DOHH2 (cell line): ENCODE measurements around the gene FRY.

Experiments
- H3F3A ChIP-seq: fragments of 200-600 bp; sonication (generic), shearing (Covaris generic); 2 replicates; pipeline ENCODE4 v1.6.0; 2016; ENCODE audit warnings: antibody characterized with exemption, mild to moderate bottlenecking; ENCODE audit not compliant: control insufficient read depth, insufficient read depth
- H3K27ac ChIP-seq: fragments of 200-600 bp; sonication (generic); 2 replicates; pipeline ENCODE4 v1.5.1; 2014; ENCODE audit warnings: low read depth, mild to moderate bottlenecking, low read length, moderate library complexity
- H3K27me3 ChIP-seq: fragments of 200-600 bp; sonication (generic); 2 replicates; pipeline ENCODE4 v1.6.1; 2014; ENCODE audit warnings: mild to moderate bottlenecking, low read length, mixed read lengths; ENCODE audit not compliant: control insufficient read depth
- H3K36me3 ChIP-seq: fragments of 200-600 bp; sonication (generic); 2 replicates; pipeline ENCODE4 v1.6.1; 2014; ENCODE audit warnings: mild to moderate bottlenecking, low read length, moderate library complexity, mixed read lengths; ENCODE audit not compliant: control insufficient read depth
- H3K4me1 ChIP-seq: fragments of 200-600 bp; sonication (generic); 2 replicates; pipeline ENCODE4 v1.6.1; 2014; ENCODE audit warnings: mild to moderate bottlenecking, low read length, mixed read lengths; ENCODE audit not compliant: control insufficient read depth
- H3K4me2 ChIP-seq: fragments of 200-600 bp; sonication (generic); 2 replicates; pipeline ENCODE4 v1.6.0; 2014; ENCODE audit warnings: mild to moderate bottlenecking, low read length, moderate library complexity
- H3K4me3 ChIP-seq: fragments of 200-600 bp; sonication (generic); 2 replicates; pipeline ENCODE4 v1.5.1; 2014; ENCODE audit warnings: mild to moderate bottlenecking, low read length, mixed read lengths
- H3K79me2 ChIP-seq: fragments of 200-600 bp; sonication (generic); 2 replicates; pipeline ENCODE4 v1.6.1; 2014; ENCODE audit warnings: mild to moderate bottlenecking, low read length, mixed read lengths; ENCODE audit not compliant: control insufficient read depth
- H3K9me2 ChIP-seq: fragments of 200-600 bp; sonication (generic); replicated peaks from 2 replicates; pipeline ENCODE4 v1.6.1; 2014; ENCODE audit warnings: mild to moderate bottlenecking, low read length, mixed read lengths; ENCODE audit not compliant: control insufficient read depth
- H3K9me3 ChIP-seq: fragments of 200-600 bp; sonication (generic); 2 replicates; pipeline ENCODE4 v1.6.1; 2014; ENCODE audit warnings: antibody characterized with exemption, low read length, mixed read lengths; ENCODE audit not compliant: control insufficient read depth, insufficient read depth
- H4K20me1 ChIP-seq: fragments of 200-600 bp; sonication (generic); 2 replicates; pipeline ENCODE4 v1.6.0; 2014; ENCODE audit warnings: low read depth, mild to moderate bottlenecking, antibody characterized with exemption, low read length, moderate library complexity; ENCODE audit not compliant: control insufficient read depth, insufficient read depth
- CTCF ChIP-seq: fragments of 200-600 bp; sonication (generic); IDR thresholded peaks from one replicate; pipeline ENCODE4 v1.5.1; 2014; ENCODE audit warnings: antibody characterized with exemption, mild to moderate bottlenecking, low read depth, low read length; ENCODE audit not compliant: poor library complexity, severe bottlenecking
- EZH2phosphoT487 ChIP-seq: fragments of 200-600 bp; sonication (generic); IDR thresholded peaks from 2 replicates; pipeline ENCODE4 v1.6.1; 2017; ENCODE audit warnings: borderline replicate concordance, mild to moderate bottlenecking, antibody characterized with exemption, low read length, moderate library complexity, mixed read lengths

FRY gene

GRCh38 chr13:32159137-32159869 is 127.7 kb downstream of the FRY start:
- Histone ChIP-seq H3K36me3 (peaks cover 79% of the 10 kb centered on the region), H3K4me1 (peaks cover 2% of the 10 kb centered on the region), H3K79me2 (no peaks in the 10 kb centered on the region), H3K9me2 (no peaks in the 10 kb centered on the region), H3F3A (no peaks in the 10 kb centered on the region), H3K27me3 (no peaks in the 10 kb centered on the region), H3K4me3 (no peak overlapping the region), H4K20me1 (no peaks in the 10 kb centered on the region), H3K4me2 (no peak overlapping the region), H3K27ac (no peak overlapping the region), H3K9me3 (no peaks in the 10 kb centered on the region)
- TF ChIP-seq EZH2phosphoT487 (no peak), CTCF (no peak)

GRCh38 chr13:32162395-32163005 is 130.9 kb downstream of the FRY start:
- H3K27me3 ChIP-seq: no peaks in the 10 kb centered on the region
- no peak overlapping the region for H3K4me3 ChIP-seq
- H3K4me2 ChIP-seq: no peak overlapping the region

GRCh38 chr13:32164622-32165268 is 133.2 kb downstream of the FRY start:
- Histone ChIP-seq H3K27me3 (no peaks in the 10 kb centered on the region), H3K27ac (no peak overlapping the region), H3K4me2 (no peak overlapping the region)

More at GRCh38 chr13:32162395-32163005, 130.9 kb downstream of the FRY start:
- no peaks in the 10 kb centered on the region for H3K9me3 ChIP-seq
- no peak for TF ChIP-seq CTCF
- no peak for TF ChIP-seq EZH2phosphoT487
- H3K4me1 ChIP-seq: peaks cover 14% of the 10 kb centered on the region
- no peaks in the 10 kb centered on the region for H3K9me2 ChIP-seq
- H3K79me2 ChIP-seq: no peaks in the 10 kb centered on the region
- no peaks in the 10 kb centered on the region for H4K20me1 ChIP-seq
- no peaks in the 10 kb centered on the region for H3F3A ChIP-seq
- H3K27ac ChIP-seq: no peak overlapping the region
- peaks cover 79% of the 10 kb centered on the region for H3K36me3 ChIP-seq

More at GRCh38 chr13:32164622-32165268, 133.2 kb downstream of the FRY start:
- Histone ChIP-seq H3K4me3 (no peak overlapping the region), H3K9me2 (no peaks in the 10 kb centered on the region), H3K36me3 (peaks cover 70% of the 10 kb centered on the region), H3K4me1 (peaks cover 14% of the 10 kb centered on the region), H3K9me3 (no peaks in the 10 kb centered on the region), H3F3A (no peaks in the 10 kb centered on the region), H3K79me2 (no peaks in the 10 kb centered on the region), H4K20me1 (no peaks in the 10 kb centered on the region)
- TF ChIP-seq EZH2phosphoT487 (no peak), CTCF (peak; percentile 74)
